Astrocyte of the hippocampus (primary cell): Measurements from ENCODE around the gene NFATC2.
"Not testable (repeated sequence)": the region's sequence is repeated elsewhere in the genome, so short reads cannot be mapped to it uniquely, and the experiment has no call there.

Experiments
- DNase-seq: peaks from one replicate; pipeline ENCODE4 v3.0.0; 2011; ENCODE audit warnings: low read depth, low spot score

NFATC2 gene

GRCh38 chr20:51568533-51568932 is 26.0 kb upstream of the NFATC2 start:
- DNase-seq = not testable (repeated sequence)

GRCh38 chr20:51567622-51568021 is 25.1 kb upstream of the NFATC2 start:
- DNase-seq = no peak

GRCh38 chr20:51566594-51566993 is 24.1 kb upstream of the NFATC2 start:
- DNase-seq = no peak

DNA sequence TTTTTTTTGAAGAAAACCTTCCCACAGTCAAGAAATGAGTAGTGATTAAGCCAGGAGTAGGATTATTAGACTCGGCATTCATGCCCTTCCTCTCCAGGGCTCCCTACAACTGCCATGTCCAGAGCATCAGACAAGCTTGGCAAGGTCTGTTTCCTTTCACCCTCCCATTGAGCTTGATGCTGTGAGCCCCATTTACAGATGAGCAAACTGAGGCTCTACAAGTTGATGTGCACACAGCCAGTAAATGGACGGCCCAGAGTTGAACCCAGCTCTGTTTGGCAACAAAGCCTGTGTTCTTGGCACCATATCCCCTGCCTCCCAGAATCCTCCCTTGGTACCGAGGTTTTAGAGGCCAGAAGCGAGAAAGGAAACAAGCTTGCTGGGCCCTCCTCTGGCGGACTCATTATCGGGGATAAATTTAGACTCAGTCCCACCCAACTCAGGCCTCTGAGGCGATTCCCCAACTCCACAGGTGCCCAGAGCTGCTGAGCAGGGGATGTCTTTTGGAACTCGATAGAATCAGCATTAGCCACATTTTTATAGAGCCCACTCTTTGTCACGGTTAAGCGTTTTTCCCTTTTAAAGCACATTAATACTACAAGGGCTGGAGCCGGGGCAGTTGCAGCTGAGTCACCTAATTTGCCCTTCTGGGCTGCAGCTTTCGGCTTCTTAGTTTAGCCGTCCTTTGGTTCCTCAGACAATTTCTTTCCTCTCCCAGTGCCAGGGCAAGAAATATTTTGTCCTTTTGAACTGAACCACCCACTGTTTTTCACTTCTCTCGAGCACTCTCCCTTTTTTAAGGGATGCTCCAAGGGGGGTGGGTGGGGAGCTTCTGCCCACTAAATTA is 23.0 kb upstream of the NFATC2 start:
- DNase-seq = peak; percentile 71

DNA sequence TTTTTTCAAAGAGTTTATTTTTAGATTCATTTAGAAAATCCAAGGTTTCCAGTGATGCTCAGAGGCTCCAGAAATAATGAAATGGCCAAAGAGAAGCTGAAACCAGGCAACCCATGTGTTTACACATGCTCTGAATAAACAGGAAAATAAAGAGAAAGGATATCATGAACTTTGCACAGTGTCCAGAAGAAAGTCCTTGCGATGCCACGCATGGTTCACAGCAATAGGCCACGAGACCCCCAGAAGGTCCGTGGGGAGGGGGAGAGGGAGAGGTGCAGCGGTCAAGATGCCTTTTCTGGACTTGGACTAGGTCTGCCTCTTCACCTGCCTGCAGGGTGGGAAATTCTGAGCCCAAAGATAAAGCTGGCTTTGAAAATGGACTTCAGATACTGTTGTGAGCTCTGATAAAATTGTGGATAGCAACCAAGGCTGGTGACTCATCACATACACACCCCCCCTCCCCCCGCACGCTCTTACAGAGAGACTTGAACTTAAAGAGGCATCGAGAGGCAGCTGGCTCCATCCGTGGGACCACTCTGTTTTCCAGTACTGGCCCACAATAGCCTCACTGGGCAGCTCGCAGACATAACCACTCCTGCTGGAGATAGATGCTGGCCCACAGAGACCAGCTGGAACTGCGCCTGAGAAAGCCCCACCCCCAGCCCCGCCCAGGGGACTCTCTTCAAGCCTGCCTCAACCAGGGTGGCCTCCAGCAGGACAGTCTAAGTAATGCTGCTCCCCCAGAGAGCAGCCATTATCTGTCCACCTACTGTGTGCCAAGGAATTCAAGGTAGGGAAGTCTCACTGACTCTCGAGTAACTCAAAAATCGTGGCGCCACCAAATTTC is 21.2 kb upstream of the NFATC2 start:
- peak; percentile 91 for DNase-seq

DNA sequence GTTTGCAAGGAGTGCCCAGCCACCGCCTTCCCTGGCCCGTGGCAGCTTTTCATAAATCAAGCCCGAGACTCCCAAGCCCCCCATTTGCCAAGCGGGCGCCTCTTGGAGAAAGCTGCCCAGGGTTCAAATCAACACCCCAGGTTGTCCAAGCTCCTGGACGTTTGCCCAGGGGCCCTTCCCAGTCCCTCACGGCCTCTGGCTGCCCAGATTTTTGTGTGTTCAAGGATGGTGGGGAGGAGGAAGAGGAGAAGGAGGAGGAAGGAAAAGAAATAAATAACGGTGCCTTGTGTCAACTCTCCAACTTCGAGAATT is 20.6 kb upstream of the NFATC2 start:
- no peak for DNase-seq

- peak; percentile 98 for DNase-seq
Measured at GRCh38 chr20:51562332-51563173, 20.0 kb upstream of the NFATC2 start.

GRCh38 chr20:51562027-51562331 is 19.5 kb upstream of the NFATC2 start:
- no peak for DNase-seq

DNA sequence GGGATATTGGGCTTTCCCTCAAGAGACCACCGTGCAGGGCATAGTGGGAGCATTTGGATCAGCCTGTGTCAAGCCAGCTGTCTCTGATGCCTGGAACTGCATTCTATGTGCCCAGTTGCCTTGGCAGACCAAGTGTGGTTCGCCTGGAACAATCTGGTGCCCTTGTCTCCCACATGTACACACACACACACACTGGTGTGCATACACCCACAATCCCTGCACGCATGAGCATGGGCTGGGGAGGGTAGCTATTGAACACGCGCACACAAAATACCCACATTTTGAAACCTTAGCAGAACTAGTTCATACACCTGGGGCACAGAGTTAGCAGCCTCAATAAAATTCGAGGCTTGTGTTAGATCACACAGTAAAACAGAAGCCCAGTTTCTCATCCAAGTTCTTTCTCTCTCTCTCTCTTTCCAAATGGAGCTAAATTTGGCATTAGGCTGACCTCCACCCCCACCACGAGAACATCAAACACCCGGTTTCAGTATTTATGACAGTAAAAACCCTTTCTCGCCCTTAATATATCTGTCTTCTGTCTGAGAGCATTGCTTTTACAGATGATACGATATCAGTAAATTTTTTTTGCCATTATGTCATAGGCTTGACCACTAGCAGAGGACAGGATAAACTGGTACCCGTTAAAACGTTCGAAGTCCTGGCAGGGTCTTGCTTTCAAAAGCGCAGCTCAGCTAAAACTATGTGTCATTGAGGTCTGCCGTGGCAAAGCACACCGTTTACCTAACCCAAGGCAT is 18.2 kb upstream of the NFATC2 start:
- DNase-seq = no peak

- no peak for DNase-seq
Measured at GRCh38 chr20:51560042-51560441, 17.5 kb upstream of the NFATC2 start.

- no peak for DNase-seq
Measured at GRCh38 chr20:51554538-51555165, 12.1 kb upstream of the NFATC2 start.

GRCh38 chr20:51553897-51554486 is 11.5 kb upstream of the NFATC2 start:
- no peak for DNase-seq

DNA sequence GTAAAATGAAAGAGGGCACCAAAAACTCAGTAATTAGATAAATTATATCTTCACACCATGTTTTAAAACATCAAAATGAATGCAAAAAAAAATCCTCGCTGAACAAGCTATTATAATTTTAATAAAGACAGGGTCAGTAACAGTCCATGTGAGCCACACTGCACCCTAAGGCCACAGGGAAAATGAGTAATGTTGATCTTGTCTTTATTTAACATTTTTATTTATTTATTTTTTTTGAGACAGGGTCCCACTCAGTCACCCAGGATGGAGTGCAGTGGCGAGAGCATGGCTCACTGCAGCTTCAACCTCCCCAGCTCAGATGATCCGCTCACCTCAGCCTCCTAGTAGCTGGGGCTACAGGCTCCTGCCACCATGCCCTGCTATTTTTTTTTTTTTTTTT is 8.7 kb upstream of the NFATC2 start:
- no peak for DNase-seq

- DNase-seq = no peak
Measured at GRCh38 chr20:51549474-51549873, 7.0 kb upstream of the NFATC2 start.

- no peak for DNase-seq
Measured at GRCh38 chr20:51547951-51548350, 5.4 kb upstream of the NFATC2 start.

DNA sequence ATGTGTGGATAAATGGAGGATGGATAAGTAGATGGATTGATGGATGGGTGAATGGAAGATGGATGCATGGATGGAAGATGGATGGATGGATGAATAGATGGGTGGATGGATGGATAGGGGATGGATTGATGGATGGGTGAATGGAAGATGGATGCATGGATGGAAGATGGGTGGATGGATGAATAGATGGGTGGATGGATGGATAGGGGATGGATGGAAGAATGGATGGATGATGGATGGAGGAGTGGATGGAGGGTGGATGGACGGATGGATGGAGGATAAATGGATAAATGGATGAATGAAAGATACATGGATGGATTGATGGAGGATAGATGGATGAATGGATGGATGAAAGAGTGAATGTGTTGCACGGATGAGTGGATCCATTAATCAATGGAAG is 3.0 kb upstream of the NFATC2 start:
- DNase-seq = no peak

DNA sequence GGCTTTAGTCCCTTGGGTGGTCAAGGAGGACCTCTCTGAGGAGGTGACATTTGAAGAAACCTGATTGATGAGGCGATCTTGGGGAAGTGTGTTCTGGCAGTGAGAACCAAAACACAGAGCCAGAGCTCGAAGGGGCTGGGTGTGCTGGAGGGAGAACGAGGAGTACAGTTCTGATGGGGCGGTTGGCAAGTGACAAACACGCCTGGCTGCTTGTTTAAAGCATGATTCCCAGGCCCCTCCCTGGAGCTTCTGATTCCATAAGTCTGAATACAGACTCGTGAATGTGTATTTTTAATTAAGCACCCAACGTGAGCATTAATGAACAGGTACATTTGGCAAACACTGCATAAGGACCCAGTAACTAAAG is 886 bp upstream of the NFATC2 start:
- no peak for DNase-seq

DNA sequence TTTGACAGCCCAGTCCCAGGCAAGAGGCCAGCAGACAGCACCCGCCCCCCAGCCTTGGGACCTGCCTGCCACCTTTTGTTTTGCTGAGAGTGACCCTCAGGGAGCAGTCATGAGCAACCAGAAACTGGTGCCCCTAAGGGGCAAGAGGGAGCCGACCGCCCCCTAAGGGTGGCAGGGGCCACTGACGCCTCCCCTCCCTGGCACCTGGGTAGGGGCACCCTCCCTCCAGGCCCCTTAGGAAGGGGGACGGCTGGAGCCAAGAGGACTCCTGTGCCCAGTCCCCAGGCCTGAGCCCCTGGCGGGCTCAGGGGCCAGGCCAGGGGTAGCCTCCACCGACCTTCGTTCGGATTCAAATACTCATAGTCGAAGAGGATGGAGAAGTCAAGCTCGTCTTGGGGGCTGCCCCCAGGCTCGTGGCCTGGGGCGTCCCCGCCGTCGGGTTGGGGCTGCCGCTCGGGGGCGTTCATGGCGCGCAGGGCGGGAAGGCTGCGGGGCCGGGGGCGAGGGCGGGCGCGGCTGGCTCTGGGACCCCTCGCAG is 417 bp downstream of the NFATC2 start:
- DNase-seq = no peak

- DNase-seq = peak; percentile 81
Measured at GRCh38 chr20:51541189-51542032, 1.1 kb downstream of the NFATC2 start.

DNA sequence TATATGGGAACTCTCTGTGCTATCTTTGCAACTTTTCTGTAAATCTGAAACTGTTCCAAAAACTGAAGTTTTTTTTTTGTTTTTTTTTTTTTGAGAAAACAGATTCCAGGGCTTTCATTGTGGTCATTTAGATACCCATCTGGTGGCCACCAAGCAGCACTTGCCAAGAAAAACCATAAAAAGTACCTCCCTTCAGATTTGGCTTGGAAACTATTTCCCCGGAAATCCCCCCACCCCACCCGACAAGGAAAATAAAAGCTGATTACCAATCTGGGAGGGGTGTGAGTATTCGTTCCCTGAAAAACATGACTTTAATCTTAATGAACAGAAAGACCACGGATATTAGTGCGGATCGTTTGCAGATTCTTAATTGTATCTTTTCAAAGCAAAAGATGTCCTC is 1.9 kb downstream of the NFATC2 start:
- DNase-seq = no peak
